Ishikawa (cell line): ENCODE data around the gene ARMH4.

ENCODE experiments used
- CEBPB ChIP-seq: IDR thresholded peaks from 2 replicates; pipeline ENCODE4 v1.6.1; 2012
- CREB1 ChIP-seq: IDR thresholded peaks from 2 replicates; pipeline ENCODE4 v1.6.1; 2012; ENCODE audit warnings: low read depth
- EGR1 ChIP-seq: IDR thresholded peaks from 2 replicates; pipeline ENCODE4 v1.6.1; 2012
- EP300 ChIP-seq: IDR thresholded peaks from 2 replicates; pipeline ENCODE4 v1.6.1; 2012; ENCODE audit warnings: borderline replicate concordance
- FOXM1 ChIP-seq: IDR thresholded peaks from 2 replicates; pipeline ENCODE4 v1.6.1; 2012; ENCODE audit warnings: low read depth, borderline replicate concordance
- NFIC ChIP-seq: IDR thresholded peaks from 2 replicates; pipeline ENCODE4 v1.6.1; 2012
- RAD21 ChIP-seq: IDR thresholded peaks from 2 replicates; pipeline ENCODE4 v1.6.1; 2012; ENCODE audit warnings: low read depth
- TAF1 ChIP-seq: IDR thresholded peaks from 2 replicates; pipeline ENCODE4 v1.6.1; 2012; ENCODE audit warnings: low read depth, mild to moderate bottlenecking
- TCF12 ChIP-seq: IDR thresholded peaks from 2 replicates; pipeline ENCODE4 v1.6.1; 2012; ENCODE audit warnings: low read depth
- TEAD4 ChIP-seq: IDR thresholded peaks from 2 replicates; pipeline ENCODE4 v1.6.1; 2012
- YY1 ChIP-seq: IDR thresholded peaks from 2 replicates; pipeline ENCODE4 v1.6.1; 2012; ENCODE audit warnings: low read depth
- ZBTB7A ChIP-seq: IDR thresholded peaks from 2 replicates; pipeline ENCODE4 v1.6.1; 2012; ENCODE audit warnings: low read depth
- TF ChIP-seq, protein P1 (sequence below): IDR thresholded peaks from 2 replicates; pipeline ENCODE4 v1.6.1; 2012; ENCODE audit warnings: low read depth, mild to moderate bottlenecking
- TF ChIP-seq, protein P2 (sequence below): IDR thresholded peaks from 2 replicates; pipeline ENCODE4 v1.6.1; 2012
- TF ChIP-seq, protein P3 (sequence below): IDR thresholded peaks from 2 replicates; pipeline ENCODE4 v1.6.1; 2012

Gene ARMH4

DNA sequence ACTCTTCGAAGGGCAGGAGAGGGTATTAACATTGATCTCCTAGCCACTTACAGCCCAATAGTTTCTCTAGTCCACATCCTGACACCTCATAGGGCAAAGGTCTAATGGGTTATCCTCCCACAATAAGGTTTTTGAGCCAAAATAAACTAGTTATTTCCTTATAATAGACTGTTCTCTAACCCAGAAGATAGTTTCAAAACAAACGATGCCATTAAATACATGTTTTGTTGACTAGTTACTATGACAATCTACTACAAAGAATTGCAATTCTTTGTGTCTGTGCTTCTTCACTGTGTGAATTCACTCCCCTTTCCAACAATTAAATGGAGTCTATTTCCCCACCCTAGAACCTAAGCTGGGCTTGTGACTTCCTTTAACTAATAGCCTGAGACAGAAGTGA lies 41.5 kb upstream of the ARMH4 start:
- TF ChIP-seq, protein P1, sequence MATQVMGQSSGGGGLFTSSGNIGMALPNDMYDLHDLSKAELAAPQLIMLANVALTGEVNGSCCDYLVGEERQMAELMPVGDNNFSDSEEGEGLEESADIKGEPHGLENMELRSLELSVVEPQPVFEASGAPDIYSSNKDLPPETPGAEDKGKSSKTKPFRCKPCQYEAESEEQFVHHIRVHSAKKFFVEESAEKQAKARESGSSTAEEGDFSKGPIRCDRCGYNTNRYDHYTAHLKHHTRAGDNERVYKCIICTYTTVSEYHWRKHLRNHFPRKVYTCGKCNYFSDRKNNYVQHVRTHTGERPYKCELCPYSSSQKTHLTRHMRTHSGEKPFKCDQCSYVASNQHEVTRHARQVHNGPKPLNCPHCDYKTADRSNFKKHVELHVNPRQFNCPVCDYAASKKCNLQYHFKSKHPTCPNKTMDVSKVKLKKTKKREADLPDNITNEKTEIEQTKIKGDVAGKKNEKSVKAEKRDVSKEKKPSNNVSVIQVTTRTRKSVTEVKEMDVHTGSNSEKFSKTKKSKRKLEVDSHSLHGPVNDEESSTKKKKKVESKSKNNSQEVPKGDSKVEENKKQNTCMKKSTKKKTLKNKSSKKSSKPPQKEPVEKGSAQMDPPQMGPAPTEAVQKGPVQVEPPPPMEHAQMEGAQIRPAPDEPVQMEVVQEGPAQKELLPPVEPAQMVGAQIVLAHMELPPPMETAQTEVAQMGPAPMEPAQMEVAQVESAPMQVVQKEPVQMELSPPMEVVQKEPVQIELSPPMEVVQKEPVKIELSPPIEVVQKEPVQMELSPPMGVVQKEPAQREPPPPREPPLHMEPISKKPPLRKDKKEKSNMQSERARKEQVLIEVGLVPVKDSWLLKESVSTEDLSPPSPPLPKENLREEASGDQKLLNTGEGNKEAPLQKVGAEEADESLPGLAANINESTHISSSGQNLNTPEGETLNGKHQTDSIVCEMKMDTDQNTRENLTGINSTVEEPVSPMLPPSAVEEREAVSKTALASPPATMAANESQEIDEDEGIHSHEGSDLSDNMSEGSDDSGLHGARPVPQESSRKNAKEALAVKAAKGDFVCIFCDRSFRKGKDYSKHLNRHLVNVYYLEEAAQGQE, result no peak
- no peak for TF ChIP-seq FOXM1
- TF ChIP-seq NFIC, result no peak
- no peak for TF ChIP-seq TAF1
- no peak for TF ChIP-seq YY1
- TF ChIP-seq, protein P2, sequence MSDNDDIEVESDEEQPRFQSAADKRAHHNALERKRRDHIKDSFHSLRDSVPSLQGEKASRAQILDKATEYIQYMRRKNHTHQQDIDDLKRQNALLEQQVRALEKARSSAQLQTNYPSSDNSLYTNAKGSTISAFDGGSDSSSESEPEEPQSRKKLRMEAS, result no peak
- no peak for TF ChIP-seq ZBTB7A
- no peak for TF ChIP-seq EGR1
- TF ChIP-seq RAD21, result no peak
- no peak for TF ChIP-seq EP300
- no peak for TF ChIP-seq CREB1
- no peak for TF ChIP-seq TEAD4
- no peak for TF ChIP-seq CEBPB
- no peak for TF ChIP-seq TCF12
- TF ChIP-seq, protein P3, sequence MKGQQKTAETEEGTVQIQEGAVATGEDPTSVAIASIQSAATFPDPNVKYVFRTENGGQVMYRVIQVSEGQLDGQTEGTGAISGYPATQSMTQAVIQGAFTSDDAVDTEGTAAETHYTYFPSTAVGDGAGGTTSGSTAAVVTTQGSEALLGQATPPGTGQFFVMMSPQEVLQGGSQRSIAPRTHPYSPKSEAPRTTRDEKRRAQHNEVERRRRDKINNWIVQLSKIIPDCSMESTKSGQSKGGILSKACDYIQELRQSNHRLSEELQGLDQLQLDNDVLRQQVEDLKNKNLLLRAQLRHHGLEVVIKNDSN, result no peak

DNA sequence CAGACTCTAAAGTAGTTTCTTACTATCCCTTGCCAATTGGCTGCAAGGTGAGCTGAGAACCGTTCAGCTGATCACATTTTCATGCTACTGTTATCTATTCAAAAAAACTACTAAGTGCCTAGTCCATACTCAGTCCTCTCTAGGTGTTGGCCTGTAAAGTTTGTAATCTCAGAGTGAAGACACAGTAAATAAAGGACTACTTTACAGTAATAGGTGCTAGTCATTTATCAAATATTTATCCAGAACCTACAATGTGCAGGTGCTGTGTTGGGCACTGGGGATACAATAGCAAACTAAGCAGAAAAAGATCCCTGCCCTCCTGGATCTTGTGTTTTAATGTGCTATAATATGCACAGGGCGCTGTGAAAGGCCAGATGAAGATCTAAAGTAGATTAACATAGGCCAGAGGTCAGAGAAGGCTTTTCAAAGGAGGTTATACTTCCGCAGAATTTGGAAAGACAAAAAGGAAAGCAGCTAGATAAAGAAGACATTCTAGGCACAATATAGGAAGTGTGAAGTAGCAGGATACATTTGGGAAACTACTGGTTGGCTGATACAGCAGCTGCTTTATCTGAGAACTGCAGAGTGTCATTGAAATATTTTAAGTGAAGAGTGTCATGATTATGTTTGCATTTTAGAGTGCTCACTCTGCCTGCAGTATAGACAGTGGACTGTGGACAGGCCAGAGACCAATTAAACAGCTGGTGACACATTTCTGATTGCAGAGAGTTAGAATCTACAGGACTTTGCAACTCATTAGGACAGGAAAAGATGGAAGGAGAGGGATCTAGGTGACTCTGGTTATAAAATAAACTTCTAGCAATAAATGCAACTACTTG lies 40.0 kb upstream of the ARMH4 start:
- TF ChIP-seq EP300 (no peak), EGR1 (no peak)
- TF ChIP-seq, protein P1, result no peak

GRCh38 chr14:58189176-58189575 lies 37.2 kb upstream of the ARMH4 start:
- TF ChIP-seq, protein P2, result no peak
- TF ChIP-seq CREB1 (no peak), TCF12 (no peak), TAF1 (no peak), NFIC (no peak), RAD21 (no peak), CEBPB (no peak), EGR1 (no peak), EP300 (no peak), ZBTB7A (no peak), FOXM1 (no peak), TEAD4 (no peak), YY1 (no peak)
- TF ChIP-seq, protein P3, result no peak
- TF ChIP-seq, protein P1, result no peak

- TF ChIP-seq TEAD4 (no peak), FOXM1 (no peak), EP300 (no peak), ZBTB7A (no peak), NFIC (no peak), YY1 (no peak), CREB1 (no peak), RAD21 (no peak), EGR1 (no peak)
- TF ChIP-seq, protein P3, result no peak
Measured at GRCh38 chr14:58177125-58177524, 25.1 kb upstream of the ARMH4 start.
